ENCODE data around the gene RAB5IF. TPM values are rescaled to one million over a fixed set of nuclear protein-coding genes. Genes with fewer than 3 reads are reported as not detected.
A peak's percentile ranks its signal among the peaks of the same experiment; 100 is the strongest.
"Not testable (repeated sequence)": the region's sequence is repeated elsewhere in the genome, so short reads cannot be mapped to it uniquely, and the experiment has no call there.

RAB5IF gene, protein sequence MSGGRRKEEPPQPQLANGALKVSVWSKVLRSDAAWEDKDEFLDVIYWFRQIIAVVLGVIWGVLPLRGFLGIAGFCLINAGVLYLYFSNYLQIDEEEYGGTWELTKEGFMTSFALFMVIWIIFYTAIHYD
- 10 to 100 TPM; 73.1 to 76.1 TPM for total RNA-seq

GRCh38 chr20:36605399-36606157 is at the start of gene RAB5IF:
Gene RAB5IF, plus strand, starts transcription at chr20:36605779. Its CDS starts 173 bp downstream, at chr20:36605952.
- Mint-ChIP-seq H3K27ac (peak within 1 kb of the TSS; percentile 98), H3K36me3 (peaks cover 13% of the 10 kb centered on the region), H3K4me1 (peaks cover 24% of the 10 kb centered on the region), H3K27me3 (no peaks in the 10 kb centered on the region), H3K9me3 (no peaks in the 10 kb centered on the region), H3K4me3 (peak within 1 kb of the TSS; percentile 98)
- ATAC-seq (ENCODE audit: low read depth), result peak; percentile 93
- POLR2A ChIA-PET, result interaction anchor here (0.8 to 4.3 kb wide), 20 partner anchors 9 to 258 kb away, joined by 3 to 66 read pairs (median 8); partner anchors contain the start of genes SLA2 and TGIF2
- peak; percentile 99 for DNase-seq

DNA sequence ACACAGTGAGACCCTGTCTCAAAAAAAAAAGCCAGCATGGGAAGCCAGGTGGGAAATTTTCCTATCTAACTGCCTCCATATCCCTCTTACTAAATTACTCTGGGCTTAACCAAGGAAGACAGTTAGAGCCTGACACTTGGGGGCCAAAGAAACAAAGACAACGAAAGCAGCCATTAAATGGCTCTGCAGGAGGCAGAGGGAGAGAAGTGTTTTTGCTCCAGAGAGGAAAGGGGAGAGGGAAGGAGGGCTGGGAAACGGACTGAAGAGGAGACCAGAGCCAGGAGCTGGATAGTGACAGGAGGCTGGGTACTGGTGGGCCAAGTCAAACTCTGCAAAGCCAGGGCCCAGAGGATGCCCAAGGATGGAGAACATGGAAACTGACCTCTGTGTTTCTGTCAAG is 42.9 kb upstream of the RAB5IF start:
- no peak overlapping the region for H3K27ac Mint-ChIP-seq
- H3K27me3 Mint-ChIP-seq, result no peaks in the 10 kb centered on the region
- H3K9me3 Mint-ChIP-seq, result peaks cover 11% of the 10 kb centered on the region
- H3K4me1 Mint-ChIP-seq, result peaks cover 7% of the 10 kb centered on the region
- POLR2A ChIA-PET, result interaction anchor here (0.9 kb wide), 1 partner anchor 32 kb away, joined by 3 read pairs; no protein-coding TSS in a partner anchor
- peaks cover 22% of the 10 kb centered on the region for H3K36me3 Mint-ChIP-seq
- H3K4me3 Mint-ChIP-seq, result no peak overlapping the region
- ATAC-seq (ENCODE audit: low read depth) (no peak), DNase-seq (no peak)

GRCh38 chr20:36563374-36563773 is 42.2 kb upstream of the RAB5IF start:
- H3K36me3 Mint-ChIP-seq, result peaks cover 22% of the 10 kb centered on the region
- H3K27ac Mint-ChIP-seq, result no peak overlapping the region
- POLR2A ChIA-PET, result no interaction called here

DNA sequence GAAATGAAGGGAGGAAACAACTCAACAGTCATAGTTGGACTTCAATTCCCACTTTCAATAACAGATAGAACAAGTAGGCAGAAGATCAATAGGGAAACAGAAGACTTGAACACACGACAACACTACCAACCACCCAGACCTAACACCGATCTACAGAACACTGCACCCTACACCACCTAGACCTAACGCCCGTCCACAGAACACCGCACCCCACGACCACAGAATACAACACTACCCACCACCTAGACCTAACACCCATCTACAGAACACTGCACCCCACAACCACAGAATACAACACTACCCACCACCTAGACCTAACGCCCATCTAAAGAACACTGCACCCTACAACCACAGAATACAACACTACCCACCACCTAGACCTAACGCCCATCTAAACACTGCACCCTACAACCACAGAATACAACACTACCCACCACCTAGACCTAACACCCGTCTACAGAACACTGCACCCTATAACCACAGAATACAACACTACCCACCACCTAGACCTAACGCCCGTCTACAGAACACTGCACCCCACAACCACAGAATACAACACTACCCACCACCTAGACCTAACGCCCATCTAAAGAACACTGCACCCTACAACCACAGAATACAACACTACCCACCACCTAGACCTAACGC is 41.4 kb upstream of the RAB5IF start:
- H3K27ac Mint-ChIP-seq, POLR2A ChIA-PET: not testable (repeated sequence)

More at GRCh38 chr20:36563374-36563773, 42.2 kb upstream of the RAB5IF start:
- no peak for ATAC-seq (ENCODE audit: low read depth)
- no peak for DNase-seq
- Mint-ChIP-seq H3K4me1 (peaks cover 7% of the 10 kb centered on the region), H3K9me3 (peaks cover 11% of the 10 kb centered on the region), H3K4me3 (no peak overlapping the region), H3K27me3 (no peaks in the 10 kb centered on the region)

DNA sequence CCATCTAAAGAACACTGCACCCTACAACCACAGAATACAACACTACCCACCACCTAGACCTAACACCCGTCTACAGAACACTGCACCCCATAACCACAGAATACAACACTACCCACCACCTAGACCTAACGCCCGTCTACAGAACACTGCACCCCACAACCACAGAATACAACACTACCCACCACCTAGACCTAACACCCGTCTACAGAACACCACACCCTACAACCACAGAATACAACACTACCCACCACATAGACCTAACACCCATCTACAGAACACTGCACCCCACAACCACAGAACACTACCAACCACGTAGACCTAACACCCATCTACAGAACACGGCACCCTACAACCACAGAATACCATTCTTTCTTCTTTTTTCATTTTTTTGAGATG is 40.9 kb upstream of the RAB5IF start:
- H3K27me3 Mint-ChIP-seq; ATAC-seq (ENCODE audit: low read depth); DNase-seq; H3K4me1 Mint-ChIP-seq; H3K27ac Mint-ChIP-seq; H3K4me3 Mint-ChIP-seq: not testable (repeated sequence)
- H3K9me3 Mint-ChIP-seq, result peaks cover 11% of the 10 kb centered on the region
- H3K36me3 Mint-ChIP-seq, result peaks cover 22% of the 10 kb centered on the region
- POLR2A ChIA-PET, result interaction anchor here (1.1 kb wide), 1 partner anchor 27 kb away, joined by 3 read pairs; no protein-coding TSS in a partner anchor

More for the DNA sequence above, 41.4 kb upstream of the RAB5IF start:
- Mint-ChIP-seq H3K36me3 (peaks cover 22% of the 10 kb centered on the region), H3K9me3 (peaks cover 11% of the 10 kb centered on the region)
- not testable (repeated sequence) for H3K27me3 Mint-ChIP-seq; H3K4me1 Mint-ChIP-seq; ATAC-seq (ENCODE audit: low read depth); DNase-seq; H3K4me3 Mint-ChIP-seq

DNA sequence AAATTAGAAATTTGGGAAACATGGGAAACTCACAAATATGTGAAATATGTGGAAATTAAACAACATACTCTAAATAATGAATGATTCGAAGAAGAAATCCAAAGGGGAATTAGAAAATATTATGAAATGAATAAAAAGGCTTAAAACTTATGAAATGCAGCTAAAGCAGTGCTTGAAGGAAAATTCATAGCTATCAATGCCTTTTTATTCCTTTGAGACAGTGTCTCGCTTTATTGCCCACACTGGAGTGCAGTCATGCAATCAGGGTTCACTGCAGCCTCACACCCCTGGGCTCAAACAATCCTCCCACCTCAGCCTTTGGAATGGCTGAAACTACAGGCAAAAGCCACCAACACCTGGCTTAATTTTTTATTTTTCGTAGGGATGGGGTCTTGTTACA is 40.1 kb upstream of the RAB5IF start:
- DNase-seq, result no peak
- no peak overlapping the region for H3K4me3 Mint-ChIP-seq
- POLR2A ChIA-PET, result interaction anchor here (1.1 kb wide), 1 partner anchor 26 kb away, joined by 3 read pairs; no protein-coding TSS in a partner anchor
- H3K9me3 Mint-ChIP-seq, result peaks cover 11% of the 10 kb centered on the region
- no peak for ATAC-seq (ENCODE audit: low read depth)
- no peaks in the 10 kb centered on the region for H3K27me3 Mint-ChIP-seq
- peaks cover 7% of the 10 kb centered on the region for H3K4me1 Mint-ChIP-seq
- peaks cover 23% of the 10 kb centered on the region for H3K36me3 Mint-ChIP-seq
- H3K27ac Mint-ChIP-seq, result no peak overlapping the region

DNA sequence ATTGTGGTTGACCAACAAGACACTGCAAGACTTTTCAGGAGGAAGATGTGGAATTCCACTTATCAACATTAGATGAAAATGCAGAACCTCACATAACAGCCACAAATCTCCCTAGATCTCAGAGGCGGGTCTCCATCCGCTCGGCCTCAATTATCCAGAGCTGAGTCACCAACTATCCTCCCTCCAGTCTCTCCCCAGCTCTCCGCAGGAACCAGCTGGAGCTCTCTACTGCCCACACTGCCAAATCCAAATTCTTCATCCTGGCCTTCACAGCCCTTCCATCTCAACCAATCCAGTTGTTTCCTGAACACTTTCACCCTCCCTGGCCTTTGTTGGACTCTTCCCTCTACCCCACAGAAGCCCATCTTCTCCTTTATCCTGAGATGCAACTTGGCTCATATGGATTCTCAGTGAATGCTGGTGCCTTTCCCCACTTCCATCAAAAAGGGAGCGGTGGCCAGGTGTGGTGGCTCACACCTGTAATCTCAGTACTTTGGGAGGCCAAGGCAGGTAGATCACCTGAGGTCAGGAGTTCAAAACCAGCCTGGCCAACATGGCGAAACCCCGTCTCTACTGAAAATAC is 35.6 kb upstream of the RAB5IF start:
- DNase-seq, result no peak
- no peak overlapping the region for H3K27ac Mint-ChIP-seq
- H3K36me3 Mint-ChIP-seq, result peaks cover 14% of the 10 kb centered on the region
- POLR2A ChIA-PET, result interaction anchor here (1.4 to 10.0 kb wide), 2 partner anchors 22 to 37 kb away, joined by 3 to 195 read pairs; no protein-coding TSS in a partner anchor
- no peak overlapping the region for H3K4me3 Mint-ChIP-seq
- H3K27me3 Mint-ChIP-seq, result no peaks in the 10 kb centered on the region
- H3K9me3 Mint-ChIP-seq, result peaks cover 4% of the 10 kb centered on the region
- no peak for ATAC-seq (ENCODE audit: low read depth)
- H3K4me1 Mint-ChIP-seq, result peaks cover 21% of the 10 kb centered on the region

DNA sequence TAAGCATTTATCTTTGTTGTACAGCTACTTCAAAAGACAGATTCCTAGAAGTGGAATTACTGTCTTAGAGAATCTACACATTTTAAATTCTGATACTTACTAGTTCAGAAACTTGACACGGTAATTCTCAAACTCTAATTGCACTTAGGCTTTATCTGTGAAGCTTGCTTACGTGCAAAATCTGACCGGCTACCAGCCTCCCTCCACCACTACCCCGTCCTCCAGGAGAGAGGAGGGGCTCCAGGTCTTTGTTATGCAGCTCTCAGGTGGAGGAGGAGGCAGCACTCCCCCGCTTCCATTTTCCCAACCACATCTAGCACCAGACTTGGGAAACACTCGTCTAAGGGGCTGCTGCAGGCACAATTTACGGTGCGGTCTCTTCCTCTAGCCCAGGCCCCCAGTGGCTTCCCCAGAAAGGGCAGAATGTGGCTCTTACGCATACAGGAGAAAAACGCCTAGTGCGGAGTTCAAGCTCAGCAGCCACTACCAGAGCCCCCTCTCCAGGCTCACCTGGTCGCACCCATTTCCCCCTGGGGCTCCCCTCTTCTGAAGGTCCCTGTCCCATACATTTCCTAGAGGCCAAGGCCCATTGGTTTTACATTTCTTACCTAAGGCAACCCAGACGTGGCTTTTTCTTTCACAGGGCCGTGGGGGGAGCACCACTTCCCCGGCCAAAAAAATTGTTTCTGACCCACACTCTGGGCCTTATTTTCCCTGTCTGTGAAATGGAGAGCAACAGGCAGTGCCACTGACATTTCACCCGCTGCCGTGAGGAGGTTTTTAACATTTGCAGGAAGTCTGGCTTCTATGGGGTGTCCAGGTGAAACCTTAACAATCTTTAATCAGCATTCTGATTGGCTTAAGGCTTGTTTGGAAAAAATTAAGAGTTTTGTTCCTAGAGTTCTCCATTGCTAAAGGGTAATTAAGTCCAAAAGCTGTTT is 33.7 kb upstream of the RAB5IF start:
- peak; percentile 41 for DNase-seq

GRCh38 chr20:36572701-36573102 is 32.9 kb upstream of the RAB5IF start:
- Mint-ChIP-seq H3K36me3 (peaks cover 15% of the 10 kb centered on the region), H3K27me3 (no peaks in the 10 kb centered on the region), H3K27ac (peak overlapping the region; percentile 97), H3K9me3 (no peaks in the 10 kb centered on the region), H3K4me3 (peak overlapping the region; percentile 85), H3K4me1 (peaks cover 32% of the 10 kb centered on the region)
- DNase-seq, result no peak
- POLR2A ChIA-PET, result interaction anchor here (0.9 to 10.0 kb wide), 10 partner anchors 20 to 619 kb away, joined by 3 to 195 read pairs (median 6); partner anchors contain the start of genes RAB5IF, SCAND1 and SLA2
- ATAC-seq (ENCODE audit: low read depth), result peak; percentile 61

More for the DNA sequence above, 33.7 kb upstream of the RAB5IF start:
- Mint-ChIP-seq H3K27ac (peak overlapping the region; percentile 97), H3K4me3 (peak overlapping the region; percentile 85), H3K9me3 (peaks cover 1% of the 10 kb centered on the region), H3K27me3 (no peaks in the 10 kb centered on the region), H3K36me3 (peaks cover 17% of the 10 kb centered on the region), H3K4me1 (peaks cover 32% of the 10 kb centered on the region)
- POLR2A ChIA-PET, result interaction anchor here (0.5 to 10.0 kb wide), 7 partner anchors 12 to 172 kb away, joined by 3 to 195 read pairs (median 6); partner anchors contain the start of genes RAB5IF and SLA2
- ATAC-seq (ENCODE audit: low read depth), result no peak

DNA sequence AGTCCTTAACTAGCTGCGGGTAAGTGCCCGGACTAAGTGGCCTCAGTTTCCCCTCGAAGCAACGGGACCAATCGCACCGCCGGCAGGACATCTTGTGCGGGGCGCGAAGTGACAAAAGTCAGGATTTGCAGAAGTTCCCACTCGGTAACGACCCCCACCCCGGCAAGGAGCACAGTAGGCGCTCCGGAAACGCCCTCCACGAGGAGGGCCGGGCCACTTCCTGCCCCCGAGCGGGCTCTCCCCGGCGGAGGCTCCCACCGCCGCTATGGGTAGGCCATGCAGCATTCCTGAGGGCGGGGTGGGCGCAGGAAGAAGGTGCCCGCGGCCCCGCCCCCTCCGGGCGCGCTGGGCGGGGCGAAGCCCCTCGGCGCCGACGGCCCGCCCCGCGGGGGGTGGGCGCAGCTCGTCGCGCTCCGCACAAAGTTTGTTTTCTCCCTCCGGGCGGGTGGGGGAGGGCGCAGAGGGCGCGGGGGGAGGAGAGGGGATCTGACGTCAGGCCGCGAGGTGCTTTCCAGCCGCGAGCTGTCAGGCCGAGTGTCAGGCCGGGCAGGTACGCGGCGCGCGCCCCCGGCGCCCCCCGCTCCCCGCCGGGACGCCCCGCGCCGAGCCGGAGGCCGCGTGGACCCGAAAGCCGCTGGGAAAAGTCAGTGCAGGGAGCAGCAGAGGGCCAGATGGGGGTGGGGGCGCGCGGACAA is 32.3 kb upstream of the RAB5IF start, which contains the start of gene TGIF2:
Gene TGIF2 (plus strand): TSS at position 495 of the 695 bp plus-strand sequence. CDS start 5,178 bp downstream, outside the sequence.
- Mint-ChIP-seq H3K36me3 (peaks cover 15% of the 10 kb centered on the region), H3K9me3 (no peaks in the 10 kb centered on the region), H3K4me1 (peaks cover 32% of the 10 kb centered on the region), H3K27ac (peak within 1 kb of the TSS; percentile 97), H3K4me3 (peak within 1 kb of the TSS; percentile 94), H3K27me3 (no peaks in the 10 kb centered on the region)
- ATAC-seq (ENCODE audit: low read depth) (peak; percentile 82), DNase-seq (peak; percentile 96)
- POLR2A ChIA-PET, result interaction anchor here (0.9 to 10.0 kb wide), 12 partner anchors 9 to 619 kb away, joined by 3 to 195 read pairs (median 5); partner anchors contain the start of genes RAB5IF, SCAND1 and SLA2

- Mint-ChIP-seq H3K9me3 (no peaks in the 10 kb centered on the region), H3K4me3 (peak overlapping the region; percentile 94), H3K27me3 (no peaks in the 10 kb centered on the region), H3K36me3 (peaks cover 15% of the 10 kb centered on the region), H3K4me1 (peaks cover 32% of the 10 kb centered on the region), H3K27ac (peak overlapping the region; percentile 95)
- DNase-seq (peak; percentile 61), ATAC-seq (ENCODE audit: low read depth) (peak; percentile 1)
- POLR2A ChIA-PET, result interaction anchor here (0.8 to 10.0 kb wide), 12 partner anchors 8 to 620 kb away, joined by 3 to 195 read pairs (median 5); partner anchors contain the start of genes RAB5IF, SCAND1 and SLA2
Measured at GRCh38 chr20:36573798-36574365, 31.7 kb upstream of the RAB5IF start.

Data from activated naive CD8-positive, alpha-beta T cell treated with anti-CD3 and anti-CD28 coated beads, Interleukin-2, amount 10 ng/mL, durations not matched to agents 7 days and 5 days (primary cell).